ENCODE results near the gene MUTYH. TPM values are rescaled to one million over a fixed set of nuclear protein-coding genes. Genes with fewer than 3 reads are reported as not detected.

The MUTYH gene
- 58.3 to 67.2 TPM (median 65.7 TPM) in 3 replicates for total RNA-seq (2021)
- percentile 75 among the genes with signal in this experiment for Bru-seq, nascent RNA
- long read RNA-seq, experiment 1, transcript MUTYH-206 (16 exons, 1,888 nt): major isoform, 23 of 108 reads
- long read RNA-seq, experiment 1, transcript MUTYH-202 (16 exons, 1,776 nt): minor isoform, 18 of 108 reads
- long read RNA-seq, experiment 1, transcript MUTYH-203 (16 exons, 1,839 nt): minor isoform, 5 of 108 reads
- long read RNA-seq, experiment 1, partial matches to known transcripts: 5 of 108 reads
- long read RNA-seq, experiment 1, other reads (novel, unspliced or antisense): 47 of 108 reads
- long read RNA-seq, experiment 2, partial matches to known transcripts: 17 of 50 reads
- long read RNA-seq, experiment 2, other reads (novel, unspliced or antisense): 27 of 50 reads
- long read RNA-seq, experiment 3, transcript MUTYH-206 (16 exons, 1,888 nt): major isoform, 12 of 61 reads
- long read RNA-seq, experiment 3, transcript MUTYH-202 (16 exons, 1,776 nt): minor isoform, 7 of 61 reads
- long read RNA-seq, experiment 3, transcript MUTYH-201 (16 exons, 1,744 nt): minor isoform, 5 of 61 reads
- long read RNA-seq, experiment 3, partial matches to known transcripts: 4 of 61 reads
- long read RNA-seq, experiment 3, other reads (novel, unspliced or antisense): 23 of 61 reads

- Mint-ChIP-seq H3K9me3 (peaks cover 4% of the 10 kb centered on the region), H3K4me3 (peak within 1 kb of the TSS; percentile 100), H3K27me3 (ENCODE audit: low read depth) (no peaks in the 10 kb centered on the region), H3K36me3 (peaks cover 34% of the 10 kb centered on the region), H3K27ac (peak within 1 kb of the TSS; percentile 99), H3K4me1 (peaks cover 32% of the 10 kb centered on the region)
- ChIA-PET CTCF (interaction anchor here (0.9 to 5.1 kb wide), 13 partner anchors 12 to 325 kb away, joined by 3 to 47 read pairs (median 7); partner anchors contain the start of genes CCDC163, HPDL, MMACHC and TESK2), POLR2A (interaction anchor here (0.9 to 3.6 kb wide), 17 partner anchors 7 to 329 kb away, joined by 3 to 54 read pairs (median 5); partner anchors contain the start of genes CCDC163, HECTD3, HPDL and MMACHC)
- ATAC-seq: peak; percentile 93
- DNase-seq (ENCODE audit: low spot score): peak; percentile 98
- TF ChIP-seq SP1 (CRISPR knock-in tag; conservative IDR thresholded peaks at IDR 0.05) (peak; percentile 92), FOXK1 (CRISPR knock-in tag; IDR thresholded peaks at IDR 0.05) (peak; percentile 67), CREM (CRISPR knock-in tag; IDR thresholded peaks at IDR 0.05) (0 out of 2 replicates have a peak, but pooled peaks have one; percentile 55), KAT7 (CRISPR knock-in tag; IDR thresholded peaks at IDR 0.05; ENCODE audit: borderline replicate concordance) (peak; percentile 72; the same call in 1 of the 2 replicates), JUN (CRISPR knock-in tag; IDR thresholded peaks at IDR 0.05) (no peak), FOXP1 (CRISPR knock-in tag; IDR thresholded peaks at IDR 0.05; ENCODE audit: borderline replicate concordance) (peak; percentile 87), ZNF416 (CRISPR knock-in tag; IDR thresholded peaks at IDR 0.05) (no peak), MAX (CRISPR knock-in tag; IDR thresholded peaks at IDR 0.05) (peak; percentile 91), TEAD1 (CRISPR knock-in tag; IDR thresholded peaks at IDR 0.05) (peak; percentile 17; the same call in 1 of the 2 replicates), NFE2L1 (CRISPR knock-in tag; IDR thresholded peaks at IDR 0.05) (peak; percentile 62; the same call in 1 of the 2 replicates), JAZF1 (CRISPR knock-in tag; IDR thresholded peaks at IDR 0.05) (no peak), FOXJ3 (CRISPR knock-in tag; IDR thresholded peaks at IDR 0.05; ENCODE audit: borderline replicate concordance) (no peak), GABPB1 (CRISPR knock-in tag; IDR thresholded peaks at IDR 0.05) (peak; percentile 73; the same call in 1 of the 2 replicates), NR1H2 (CRISPR knock-in tag; IDR thresholded peaks at IDR 0.05) (no peak), ESRRA (CRISPR knock-in tag; IDR thresholded peaks at IDR 0.05; ENCODE audit: borderline replicate concordance) (no peak), MYBL2 (CRISPR knock-in tag; IDR thresholded peaks at IDR 0.05) (peak; percentile 92), RELA (CRISPR knock-in tag; IDR thresholded peaks at IDR 0.05; ENCODE audit: borderline replicate concordance) (0 out of 2 replicates have a peak, but pooled peaks have one; percentile 77), NFYB (CRISPR knock-in tag; conservative IDR thresholded peaks at IDR 0.05; ENCODE audit: low read depth) (peak; percentile 57), E2F5 (CRISPR knock-in tag; IDR thresholded peaks at IDR 0.05) (peak; percentile 79; the same call in 1 of the 2 replicates), ERG (CRISPR knock-in tag; IDR thresholded peaks at IDR 0.05) (no peak), CREB1 (CRISPR knock-in tag; IDR thresholded peaks at IDR 0.05) (no peak)
- TF ChIP-seq, protein P1, sequence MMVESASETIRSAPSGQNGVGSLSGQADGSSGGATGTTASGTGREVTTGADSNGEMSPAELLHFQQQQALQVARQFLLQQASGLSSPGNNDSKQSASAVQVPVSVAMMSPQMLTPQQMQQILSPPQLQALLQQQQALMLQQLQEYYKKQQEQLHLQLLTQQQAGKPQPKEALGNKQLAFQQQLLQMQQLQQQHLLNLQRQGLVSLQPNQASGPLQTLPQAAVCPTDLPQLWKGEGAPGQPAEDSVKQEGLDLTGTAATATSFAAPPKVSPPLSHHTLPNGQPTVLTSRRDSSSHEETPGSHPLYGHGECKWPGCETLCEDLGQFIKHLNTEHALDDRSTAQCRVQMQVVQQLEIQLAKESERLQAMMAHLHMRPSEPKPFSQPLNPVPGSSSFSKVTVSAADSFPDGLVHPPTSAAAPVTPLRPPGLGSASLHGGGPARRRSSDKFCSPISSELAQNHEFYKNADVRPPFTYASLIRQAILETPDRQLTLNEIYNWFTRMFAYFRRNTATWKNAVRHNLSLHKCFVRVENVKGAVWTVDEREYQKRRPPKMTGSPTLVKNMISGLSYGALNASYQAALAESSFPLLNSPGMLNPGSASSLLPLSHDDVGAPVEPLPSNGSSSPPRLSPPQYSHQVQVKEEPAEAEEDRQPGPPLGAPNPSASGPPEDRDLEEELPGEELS (CRISPR knock-in tag; IDR thresholded peaks at IDR 0.05): peak; percentile 30
- TF ChIP-seq, protein P2, sequence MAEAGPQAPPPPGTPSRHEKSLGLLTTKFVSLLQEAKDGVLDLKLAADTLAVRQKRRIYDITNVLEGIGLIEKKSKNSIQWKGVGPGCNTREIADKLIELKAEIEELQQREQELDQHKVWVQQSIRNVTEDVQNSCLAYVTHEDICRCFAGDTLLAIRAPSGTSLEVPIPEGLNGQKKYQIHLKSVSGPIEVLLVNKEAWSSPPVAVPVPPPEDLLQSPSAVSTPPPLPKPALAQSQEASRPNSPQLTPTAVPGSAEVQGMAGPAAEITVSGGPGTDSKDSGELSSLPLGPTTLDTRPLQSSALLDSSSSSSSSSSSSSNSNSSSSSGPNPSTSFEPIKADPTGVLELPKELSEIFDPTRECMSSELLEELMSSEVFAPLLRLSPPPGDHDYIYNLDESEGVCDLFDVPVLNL (CRISPR knock-in tag; IDR thresholded peaks at IDR 0.05; ENCODE audit: borderline replicate concordance, low read depth): peak; percentile 84
- TF ChIP-seq, protein P3, sequence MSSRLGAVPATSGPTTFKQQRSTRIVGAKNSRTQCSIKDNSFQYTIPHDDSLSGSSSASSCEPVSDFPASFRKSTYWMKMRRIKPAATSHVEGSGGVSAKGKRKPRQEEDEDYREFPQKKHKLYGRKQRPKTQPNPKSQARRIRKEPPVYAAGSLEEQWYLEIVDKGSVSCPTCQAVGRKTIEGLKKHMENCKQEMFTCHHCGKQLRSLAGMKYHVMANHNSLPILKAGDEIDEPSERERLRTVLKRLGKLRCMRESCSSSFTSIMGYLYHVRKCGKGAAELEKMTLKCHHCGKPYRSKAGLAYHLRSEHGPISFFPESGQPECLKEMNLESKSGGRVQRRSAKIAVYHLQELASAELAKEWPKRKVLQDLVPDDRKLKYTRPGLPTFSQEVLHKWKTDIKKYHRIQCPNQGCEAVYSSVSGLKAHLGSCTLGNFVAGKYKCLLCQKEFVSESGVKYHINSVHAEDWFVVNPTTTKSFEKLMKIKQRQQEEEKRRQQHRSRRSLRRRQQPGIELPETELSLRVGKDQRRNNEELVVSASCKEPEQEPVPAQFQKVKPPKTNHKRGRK (CRISPR knock-in tag; IDR thresholded peaks at IDR 0.05; ENCODE audit: borderline replicate concordance): no peak
- TF ChIP-seq, protein P4, sequence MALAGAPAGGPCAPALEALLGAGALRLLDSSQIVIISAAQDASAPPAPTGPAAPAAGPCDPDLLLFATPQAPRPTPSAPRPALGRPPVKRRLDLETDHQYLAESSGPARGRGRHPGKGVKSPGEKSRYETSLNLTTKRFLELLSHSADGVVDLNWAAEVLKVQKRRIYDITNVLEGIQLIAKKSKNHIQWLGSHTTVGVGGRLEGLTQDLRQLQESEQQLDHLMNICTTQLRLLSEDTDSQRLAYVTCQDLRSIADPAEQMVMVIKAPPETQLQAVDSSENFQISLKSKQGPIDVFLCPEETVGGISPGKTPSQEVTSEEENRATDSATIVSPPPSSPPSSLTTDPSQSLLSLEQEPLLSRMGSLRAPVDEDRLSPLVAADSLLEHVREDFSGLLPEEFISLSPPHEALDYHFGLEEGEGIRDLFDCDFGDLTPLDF (CRISPR knock-in tag; IDR thresholded peaks at IDR 0.05): 0 out of 2 replicates have a peak, but pooled peaks have one; percentile 72
Measured at GRCh38 chr1:45339789-45340558, at the start of gene MUTYH, which contains the start of gene TOE1. TSS of gene MUTYH (minus strand) at chr1:45340440. CDS start at chr1:45334505, 5,935 bp downstream. TSS of gene TOE1 (plus strand) at chr1:45340170. CDS start at chr1:45340253, 83 bp downstream.

Data from WTC11 (cell line).